Lung microvascular endothelial cell (primary cell): ENCODE results near the gene EFHC2. TPM values are rescaled to one million over a fixed set of nuclear protein-coding genes. Genes with fewer than 3 reads are reported as not detected.

Experiments
- DNase-seq, 2 donors: peaks; one replicate each; pipeline versions ENCODE4 v3.0.0 to v3.0.0-alpha.2; 2010; ENCODE audit warnings: low read depth in 2 of 2
- total RNA-seq: library from RNA; depleted of rRNA; stranded (reverse); fragments of >200 nt; gene quantifications from 2 replicates; pipeline ENCODE4 v1.2.1, GENCODE V29; 2014

Gene EFHC2
- total RNA-seq, 1 donor from 2014 or later, result not detected

DNA sequence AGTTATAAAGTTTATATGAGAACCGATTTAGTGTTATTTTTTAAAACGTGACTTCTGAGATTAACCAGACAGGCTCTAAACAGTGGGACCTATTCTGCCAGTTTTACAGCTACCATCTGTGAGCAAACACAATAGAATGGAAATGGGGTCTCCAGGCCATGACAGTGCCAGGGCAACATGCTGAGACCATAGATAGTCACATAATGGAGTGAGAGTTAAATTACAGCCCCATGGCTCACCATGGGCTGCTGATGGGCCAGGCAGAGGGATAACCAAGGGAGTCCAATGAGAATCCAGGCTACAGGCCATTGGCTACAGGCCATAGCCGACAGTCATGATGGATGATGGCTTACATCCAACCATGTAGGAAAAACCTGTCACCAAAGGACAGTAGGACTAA, 186.7 kb downstream of the EFHC2 start:
- no peak for DNase-seq

GRCh38 chrX:44155126-44155525, 188.3 kb downstream of the EFHC2 start:
- no peak for DNase-seq

DNA sequence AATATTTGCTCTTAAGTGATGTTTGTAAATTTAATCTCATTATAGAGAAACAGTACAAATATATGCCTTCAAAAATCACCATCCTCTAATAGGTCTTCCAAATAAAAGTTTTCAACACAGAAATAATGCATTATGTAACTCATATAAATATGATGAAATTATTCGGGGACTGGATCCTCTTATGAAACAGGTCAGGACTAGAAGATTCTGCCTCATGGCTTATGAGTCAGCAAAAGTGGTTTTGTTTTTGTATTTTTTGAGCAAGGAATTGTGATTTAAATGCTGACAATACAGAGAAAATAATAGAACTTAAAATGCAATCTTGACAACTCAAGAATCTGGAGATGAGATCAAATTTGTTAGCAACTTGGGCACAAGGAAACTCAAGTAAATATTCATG, 190.6 kb downstream of the EFHC2 start:
- no peak for DNase-seq

- no peak for DNase-seq
Observed at GRCh38 chrX:44147130-44147529, 196.3 kb downstream of the EFHC2 start.

DNA sequence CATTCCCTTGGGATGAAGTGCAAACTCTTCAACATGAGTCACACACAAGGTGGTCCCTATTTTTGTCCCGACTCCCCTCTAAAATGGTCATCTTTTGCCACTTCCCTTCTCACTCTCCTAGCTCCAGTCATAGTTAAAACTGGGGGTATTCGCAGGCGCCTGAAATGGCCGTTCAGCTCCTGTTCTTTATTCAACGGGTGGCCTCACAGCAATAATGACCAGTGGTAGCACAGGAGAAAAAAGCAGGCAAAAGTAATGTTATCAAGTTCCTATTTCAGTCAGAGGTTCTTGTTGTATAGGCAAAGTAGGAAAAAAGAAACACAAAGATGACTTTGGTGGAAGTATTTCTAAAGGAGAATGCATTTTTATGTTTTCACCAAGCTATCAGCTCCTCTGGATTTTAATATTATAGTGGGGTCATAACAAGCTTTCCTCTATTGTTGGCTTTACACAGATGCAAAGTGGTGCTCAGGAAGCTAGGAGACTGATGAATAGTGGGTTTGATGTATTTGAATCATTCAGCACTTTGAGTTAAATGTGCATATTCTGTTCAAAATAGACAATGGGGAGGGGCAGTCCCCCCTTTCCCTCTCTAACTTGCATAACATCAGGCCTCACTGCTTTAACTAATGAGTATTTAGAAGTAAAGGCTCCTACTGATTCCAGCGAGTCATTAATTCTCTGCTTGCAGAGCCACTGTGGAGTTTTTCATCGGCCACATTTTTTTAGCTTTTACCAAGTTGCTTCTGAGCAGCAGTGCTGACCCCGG, 199.1 kb downstream of the EFHC2 start:
- no peak for DNase-seq

- no peak for DNase-seq
Observed at GRCh38 chrX:44143061-44143602, 200.3 kb downstream of the EFHC2 start.

GRCh38 chrX:44130189-44130588, 213.3 kb downstream of the EFHC2 start:
- DNase-seq, result no peak

DNA sequence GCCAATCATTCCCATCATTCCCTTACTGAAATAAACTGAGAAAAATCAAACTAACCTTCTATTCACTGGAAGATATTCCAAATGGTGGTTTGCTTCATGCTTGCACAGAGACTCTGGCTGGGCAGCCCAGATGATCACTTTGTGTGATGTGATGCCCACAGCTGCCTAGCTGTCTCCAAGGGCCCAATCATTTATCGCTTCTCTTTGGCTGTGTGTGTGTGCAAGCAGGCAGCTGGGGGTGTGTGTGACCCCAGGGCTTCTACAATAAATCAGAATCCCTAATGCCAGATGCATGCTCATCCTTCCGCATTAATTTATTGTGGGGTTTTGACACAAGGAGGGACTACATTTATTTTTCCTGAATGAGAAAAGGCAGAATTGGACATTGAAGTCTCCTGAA, 230.1 kb downstream of the EFHC2 start:
- no peak for DNase-seq

DNA sequence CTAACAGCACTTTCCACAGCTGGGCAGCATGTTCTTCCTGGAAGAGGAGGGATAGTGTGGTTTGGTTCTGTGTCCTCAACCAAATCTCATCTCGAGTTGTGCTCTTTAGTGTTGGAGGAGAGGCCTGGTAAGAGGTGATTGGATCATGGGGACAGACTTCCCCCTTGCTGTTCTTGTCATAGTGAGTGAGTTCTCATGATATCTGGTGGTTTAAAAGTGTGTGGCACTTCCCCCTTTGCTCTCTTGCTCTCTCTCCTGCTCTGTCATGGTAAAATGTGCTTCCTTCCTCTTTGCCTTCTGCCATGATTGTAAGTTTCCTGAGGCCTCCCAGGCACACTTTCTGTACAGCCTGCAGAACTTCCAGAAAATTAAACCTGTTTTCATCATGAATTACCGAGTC, 236.6 kb downstream of the EFHC2 start:
- DNase-seq, result no peak

DNA sequence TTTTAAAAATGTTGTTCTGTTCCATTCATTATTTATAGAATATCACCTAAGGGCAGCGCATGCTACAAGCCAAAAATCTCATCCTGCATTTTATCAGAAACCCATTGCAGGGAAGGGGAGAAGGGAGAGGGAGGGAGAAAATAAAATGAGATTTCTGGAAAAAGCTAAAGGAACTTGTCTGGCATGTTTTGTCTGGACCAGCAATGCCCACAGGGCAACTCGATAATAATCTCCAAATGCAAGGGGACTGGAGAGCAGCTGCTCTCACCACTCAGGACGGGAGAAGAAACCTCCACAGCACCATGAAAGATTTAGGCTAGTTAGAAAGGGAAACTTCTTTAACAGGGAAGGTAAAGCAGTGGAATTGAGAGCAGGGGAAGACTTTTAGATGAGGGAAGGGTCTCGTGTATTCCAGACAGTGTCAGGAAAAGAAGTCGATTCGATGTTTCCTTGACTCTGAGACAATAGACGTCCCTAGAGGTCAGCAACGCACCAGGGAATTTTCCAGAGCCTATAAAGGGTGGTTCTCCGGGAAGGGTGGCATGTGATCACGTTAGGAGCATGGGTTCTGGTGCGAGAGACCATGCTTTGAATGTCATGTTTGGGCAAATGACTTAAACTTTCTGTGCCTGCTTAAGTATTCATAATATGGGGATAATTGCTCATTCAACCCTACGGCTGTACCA, 238.1 kb downstream of the EFHC2 start:
- DNase-seq, result no peak

- no peak for DNase-seq
Observed at GRCh38 chrX:44104699-44105098, 238.8 kb downstream of the EFHC2 start.

DNA sequence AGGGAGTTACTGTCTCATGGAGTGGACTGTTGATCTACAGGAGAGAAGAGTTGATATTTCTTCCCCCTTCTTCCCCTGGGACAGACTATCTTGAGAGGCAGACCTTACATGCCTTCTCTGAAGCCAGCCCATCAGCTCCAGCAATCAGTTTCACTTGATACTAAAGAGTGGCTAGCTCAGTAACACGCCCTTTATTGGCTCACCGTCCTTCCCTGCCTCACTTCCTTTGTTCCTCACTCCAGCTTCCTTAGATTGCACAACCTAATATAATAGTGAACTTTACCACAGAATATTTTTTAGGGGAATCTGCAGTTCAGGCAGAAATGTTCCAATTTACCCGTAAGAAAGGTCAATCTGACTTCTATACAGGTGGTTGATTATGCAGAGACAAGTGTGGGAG, 242.2 kb downstream of the EFHC2 start:
- DNase-seq, result no peak

DNA sequence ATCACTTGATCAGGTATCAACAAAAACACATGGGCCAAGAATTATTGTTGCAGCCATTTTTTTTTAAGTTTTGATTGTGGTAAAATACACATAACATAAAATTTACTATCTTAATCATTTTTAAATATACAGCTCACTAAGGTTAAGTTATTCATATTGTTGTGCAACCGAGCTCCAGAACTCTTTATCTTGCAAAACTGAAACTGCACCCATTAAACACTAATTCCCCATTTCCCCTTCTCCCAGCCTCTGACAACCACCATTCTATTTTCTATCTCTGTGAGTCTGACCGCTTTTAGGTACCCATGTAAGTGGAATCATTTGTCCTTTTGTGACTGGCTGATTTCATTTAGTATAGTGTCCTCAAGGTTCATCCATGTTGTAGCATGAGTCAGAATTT, 244.1 kb downstream of the EFHC2 start:
- no peak for DNase-seq

Other genes with a start within 250 kb of the EFHC2 start
- gene FUNDC1, start 199.2 kb upstream of the EFHC2 start, total RNA-seq, result 6.5 and 8.1 TPM in 2 replicates